Transverse colon (tissue), 4 donors: ENCODE data around the gene SORT1.

Experiments
- EP300 ChIP-seq: sonication (generic); formaldehyde crosslinking; IDR thresholded peaks from one replicate; pipeline ENCODE4 v1.6.1; 2017; ENCODE audit warnings: antibody characterized with exemption, low read depth
- POLR2A ChIP-seq: fragments of 450-650 bp; IDR thresholded peaks from one replicate; pipeline ENCODE4 v1.6.1; 2016; ENCODE audit warnings: antibody characterized with exemption, mild to moderate bottlenecking, moderate library complexity
- POLR2AphosphoS5 ChIP-seq, 3 donors: sonication (generic); formaldehyde crosslinking; IDR thresholded peaks; one replicate each; pipeline ENCODE4 v1.6.1; 2016; ENCODE audit warnings: antibody characterized with exemption in 3 of 3
- TF ChIP-seq, protein P1 (sequence below), 5 experiments: fragments of 200-600 bp in 3 of 5; fragments of 450-650 bp in 2 of 5; sonication (generic) in 3 of 5; IDR thresholded peaks; 1 replicate in 2 of 5; 2 replicates in 3 of 5; pipeline ENCODE4 v1.5.1; 2016 to 2017; ENCODE audit warnings: antibody characterized with exemption in 5 of 5, inconsistent platforms in 3 of 5, mild to moderate bottlenecking in 2 of 5, moderate library complexity in 1 of 5

DNA sequence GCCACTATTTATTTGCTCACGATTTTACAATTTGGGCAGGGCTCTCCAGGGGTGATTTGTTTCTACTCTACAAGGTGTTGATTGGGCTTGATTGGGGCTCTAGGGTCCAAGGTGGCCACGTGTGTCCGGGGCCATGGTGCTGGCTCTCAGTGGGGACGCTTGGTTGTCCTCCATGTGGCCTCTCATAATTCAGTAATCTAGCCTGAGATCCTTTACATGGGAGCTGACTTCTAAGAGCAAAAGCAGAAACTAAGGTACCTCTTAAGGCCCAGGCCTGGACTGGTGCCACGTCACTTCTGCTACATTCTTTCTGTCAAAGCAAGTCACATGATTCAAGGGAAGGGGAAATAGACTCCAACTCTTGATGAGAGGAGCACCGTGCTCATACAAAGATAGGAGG, 106.7 kb downstream of the SORT1 start:
- TF ChIP-seq, protein P1, sequence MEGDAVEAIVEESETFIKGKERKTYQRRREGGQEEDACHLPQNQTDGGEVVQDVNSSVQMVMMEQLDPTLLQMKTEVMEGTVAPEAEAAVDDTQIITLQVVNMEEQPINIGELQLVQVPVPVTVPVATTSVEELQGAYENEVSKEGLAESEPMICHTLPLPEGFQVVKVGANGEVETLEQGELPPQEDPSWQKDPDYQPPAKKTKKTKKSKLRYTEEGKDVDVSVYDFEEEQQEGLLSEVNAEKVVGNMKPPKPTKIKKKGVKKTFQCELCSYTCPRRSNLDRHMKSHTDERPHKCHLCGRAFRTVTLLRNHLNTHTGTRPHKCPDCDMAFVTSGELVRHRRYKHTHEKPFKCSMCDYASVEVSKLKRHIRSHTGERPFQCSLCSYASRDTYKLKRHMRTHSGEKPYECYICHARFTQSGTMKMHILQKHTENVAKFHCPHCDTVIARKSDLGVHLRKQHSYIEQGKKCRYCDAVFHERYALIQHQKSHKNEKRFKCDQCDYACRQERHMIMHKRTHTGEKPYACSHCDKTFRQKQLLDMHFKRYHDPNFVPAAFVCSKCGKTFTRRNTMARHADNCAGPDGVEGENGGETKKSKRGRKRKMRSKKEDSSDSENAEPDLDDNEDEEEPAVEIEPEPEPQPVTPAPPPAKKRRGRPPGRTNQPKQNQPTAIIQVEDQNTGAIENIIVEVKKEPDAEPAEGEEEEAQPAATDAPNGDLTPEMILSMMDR (IDR thresholded peaks at IDR 0.05), result no peak
- TF ChIP-seq POLR2AphosphoS5 (IDR thresholded peaks at IDR 0.05) (no peak), POLR2A (no peak), EP300 (no peak)
